Tibial artery (tissue), 4 donors: ENCODE results near the gene CNN3.
A peak's percentile ranks its signal among the peaks of the same experiment; 100 is the strongest.

Experiments used
- DNase-seq, 2 donors: peaks; one replicate each; pipeline ENCODE4 v3.0.0-alpha.2; 2019
- H3K27ac ChIP-seq, 2 donors: fragments of 200-600 bp; sonication (generic) in 1 of 2; 1 replicate in 1 of 2; 2 replicates in 1 of 2; pipeline ENCODE4 v1.5.1; 2018 to 2019; ENCODE audit warnings: mild to moderate bottlenecking in 1 of 2
- H3K27me3 ChIP-seq, 2 donors: fragments of 200-600 bp; sonication (generic) in 1 of 2; one replicate each; pipeline versions ENCODE4 v1.5.1 to v1.6.0; 2016 to 2019
- H3K36me3 ChIP-seq, 3 donors: fragments of 200-600 bp; sonication (generic) in 2 of 3; one replicate each; pipeline ENCODE4 v1.5.1; 2016 to 2019; ENCODE audit warnings: mild to moderate bottlenecking in 2 of 3
- H3K4me1 ChIP-seq, 4 donors: fragments of 200-600 bp; sonication (generic) in 2 of 4; 1 replicate in 3 of 4; 2 replicates in 1 of 4; pipeline ENCODE4 v1.5.1; 2016 to 2019
- H3K4me3 ChIP-seq, 2 donors: fragments of 200-600 bp; sonication (generic) in 1 of 2; 1 replicate in 1 of 2; 2 replicates in 1 of 2; pipeline ENCODE4 v1.5.1; 2018 to 2019; ENCODE audit warnings: mild to moderate bottlenecking in 2 of 2
- H3K9me3 ChIP-seq, 3 donors: fragments of 200-600 bp; sonication (generic) in 1 of 3; one replicate each; pipeline ENCODE4 v1.5.1; 2016 to 2019
- intact Hi-C: fragments of 100-400 bp; cut with DNase I; formaldehyde crosslinking; loops from one replicate; pipeline ENCODE4 v1.15.0; 2023; ENCODE audit warnings: low total_unique reads
- TF ChIP-seq, protein P1 (sequence below), 2 experiments: fragments of 200-600 bp in 1 of 2; fragments of 450-650 bp in 1 of 2; IDR thresholded peaks; one replicate each; pipeline ENCODE4 v1.5.1; 2017 to 2019; ENCODE audit warnings: antibody characterized with exemption in 2 of 2, mild to moderate bottlenecking in 1 of 2, moderate library complexity in 1 of 2

Gene CNN3

DNA sequence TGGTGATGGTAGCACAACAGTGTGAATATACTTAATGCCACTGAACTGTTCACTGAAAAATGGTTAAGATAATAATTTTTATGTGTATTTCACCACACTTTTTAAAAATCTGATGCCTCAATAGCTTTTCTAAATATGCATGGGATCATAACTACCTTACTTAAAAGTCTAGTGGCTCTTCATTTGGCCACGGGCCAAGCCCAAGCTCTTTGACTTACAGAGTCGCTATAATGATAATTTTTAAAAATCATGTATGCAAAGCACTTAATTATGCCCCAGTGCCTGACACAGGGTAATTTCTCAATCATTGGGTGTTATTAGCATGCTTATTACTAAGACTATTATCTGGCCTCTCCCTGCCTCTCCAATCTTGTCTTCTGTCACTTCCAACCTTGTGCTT is 7.6 kb upstream of the CNN3 start:
- TF ChIP-seq, protein P1, sequence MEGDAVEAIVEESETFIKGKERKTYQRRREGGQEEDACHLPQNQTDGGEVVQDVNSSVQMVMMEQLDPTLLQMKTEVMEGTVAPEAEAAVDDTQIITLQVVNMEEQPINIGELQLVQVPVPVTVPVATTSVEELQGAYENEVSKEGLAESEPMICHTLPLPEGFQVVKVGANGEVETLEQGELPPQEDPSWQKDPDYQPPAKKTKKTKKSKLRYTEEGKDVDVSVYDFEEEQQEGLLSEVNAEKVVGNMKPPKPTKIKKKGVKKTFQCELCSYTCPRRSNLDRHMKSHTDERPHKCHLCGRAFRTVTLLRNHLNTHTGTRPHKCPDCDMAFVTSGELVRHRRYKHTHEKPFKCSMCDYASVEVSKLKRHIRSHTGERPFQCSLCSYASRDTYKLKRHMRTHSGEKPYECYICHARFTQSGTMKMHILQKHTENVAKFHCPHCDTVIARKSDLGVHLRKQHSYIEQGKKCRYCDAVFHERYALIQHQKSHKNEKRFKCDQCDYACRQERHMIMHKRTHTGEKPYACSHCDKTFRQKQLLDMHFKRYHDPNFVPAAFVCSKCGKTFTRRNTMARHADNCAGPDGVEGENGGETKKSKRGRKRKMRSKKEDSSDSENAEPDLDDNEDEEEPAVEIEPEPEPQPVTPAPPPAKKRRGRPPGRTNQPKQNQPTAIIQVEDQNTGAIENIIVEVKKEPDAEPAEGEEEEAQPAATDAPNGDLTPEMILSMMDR (IDR thresholded peaks at IDR 0.05) = no peak
- no peak overlapping the region for H3K4me3 ChIP-seq
- peaks cover 0 to 22% (median 14%) of the 10 kb centered on the region in 3 donors for H3K36me3 ChIP-seq
- intact Hi-C loops = no loop called here
- H3K4me1 ChIP-seq = peaks cover 0 to 50% (median 15%) of the 10 kb centered on the region in 4 donors
- no peaks in the 10 kb centered on the region for H3K9me3 ChIP-seq
- no peaks in the 10 kb centered on the region for H3K27me3 ChIP-seq
- DNase-seq = no peak
- H3K27ac ChIP-seq = no peak overlapping the region

DNA sequence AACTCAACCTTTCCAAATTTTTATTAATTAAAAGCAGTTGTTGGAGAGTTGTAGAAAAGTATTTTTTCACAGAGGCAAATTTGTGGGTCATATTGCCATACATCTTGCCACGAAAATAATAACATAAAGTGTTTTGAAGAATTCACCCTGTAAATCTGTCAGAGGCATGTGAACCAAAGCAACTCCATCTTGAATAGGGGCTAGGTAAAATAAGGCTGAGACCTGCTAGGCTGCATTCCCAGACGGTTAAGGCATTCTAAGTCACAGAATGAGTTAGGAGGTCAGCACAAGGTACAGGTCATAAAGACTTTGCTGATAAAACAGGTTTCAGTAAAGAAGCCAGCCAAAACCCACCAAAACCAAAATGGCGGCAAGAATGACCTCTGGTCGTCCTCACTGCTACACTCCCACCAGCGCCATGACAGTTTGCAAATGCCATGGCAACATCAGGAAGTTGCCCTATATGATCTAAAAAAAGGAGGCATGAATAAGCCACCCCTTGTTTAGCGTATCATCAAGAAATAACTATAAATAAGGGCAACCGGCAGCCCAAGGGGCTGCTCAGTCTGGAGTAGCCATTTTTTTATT is 4.4 kb upstream of the CNN3 start:
- TF ChIP-seq, protein P1 (IDR thresholded peaks at IDR 0.05) = no peak
- Histone ChIP-seq H3K4me3 (no peak overlapping the region), H3K9me3 (no peaks in the 10 kb centered on the region), H3K27ac (no peak overlapping the region), H3K4me1 (peaks cover 0 to 38% (median 28%) of the 10 kb centered on the region in 4 donors), H3K27me3 (no peaks in the 10 kb centered on the region), H3K36me3 (peaks cover 0 to 24% (median 14%) of the 10 kb centered on the region in 3 donors)
- no peak for DNase-seq
- intact Hi-C loops = no loop called here

DNA sequence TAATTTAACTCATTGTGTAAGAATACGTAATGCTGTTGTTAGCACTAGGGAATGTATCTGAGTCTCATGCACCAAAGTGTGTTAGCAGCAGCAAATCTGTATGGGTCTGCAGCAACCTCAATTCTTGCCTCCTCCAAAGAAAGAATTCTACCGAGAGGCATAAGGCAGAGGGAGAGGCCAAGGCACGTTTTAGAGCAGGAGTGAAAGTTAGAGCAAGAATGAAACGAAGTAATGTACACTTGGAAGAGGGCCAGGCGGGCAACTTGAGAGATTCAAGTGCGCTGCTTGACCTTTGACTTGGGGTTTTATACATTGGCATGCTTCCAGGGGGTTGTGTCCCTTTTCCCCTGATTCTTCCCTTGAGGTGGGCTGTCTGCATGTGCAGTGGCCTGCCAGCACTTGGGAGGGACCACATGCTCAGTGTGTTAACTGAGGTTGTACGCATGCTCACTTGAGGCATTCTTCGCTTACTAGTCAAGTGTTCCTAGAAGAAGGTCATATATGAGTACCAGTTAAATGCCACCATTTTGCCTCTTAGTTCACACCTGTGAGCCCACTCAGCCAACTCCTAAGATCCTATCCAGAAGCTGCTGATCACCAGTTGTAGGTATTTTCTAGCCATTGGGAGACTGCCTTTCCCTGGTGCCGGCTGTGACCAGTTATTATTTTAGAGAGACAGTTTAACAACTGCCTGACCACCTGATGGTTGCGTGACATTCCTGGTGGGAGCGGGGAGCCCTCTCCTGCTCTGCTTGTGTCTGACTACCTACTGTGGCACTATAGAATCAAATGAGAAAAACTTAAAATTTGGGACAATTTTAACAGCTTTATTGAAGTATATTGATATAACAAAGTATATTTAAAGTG is 2.7 kb upstream of the CNN3 start:
- H3K27me3 ChIP-seq = no peaks in the 10 kb centered on the region
- H3K4me3 ChIP-seq = peak overlapping the region; percentile 86 to 93
- peak overlapping the region; percentile 99 for H3K27ac ChIP-seq
- H3K4me1 ChIP-seq = peaks cover 0 to 33% (median 26%) of the 10 kb centered on the region in 4 donors
- no peak for DNase-seq
- H3K36me3 ChIP-seq = peaks cover 0 to 24% (median 14%) of the 10 kb centered on the region in 3 donors
- no peaks in the 10 kb centered on the region for H3K9me3 ChIP-seq
- intact Hi-C loops = loop anchor here (5.0 kb wide), 1 partner anchor 103 kb away; no protein-coding TSS in a partner anchor
- TF ChIP-seq, protein P1 (IDR thresholded peaks at IDR 0.05) = no peak

DNA sequence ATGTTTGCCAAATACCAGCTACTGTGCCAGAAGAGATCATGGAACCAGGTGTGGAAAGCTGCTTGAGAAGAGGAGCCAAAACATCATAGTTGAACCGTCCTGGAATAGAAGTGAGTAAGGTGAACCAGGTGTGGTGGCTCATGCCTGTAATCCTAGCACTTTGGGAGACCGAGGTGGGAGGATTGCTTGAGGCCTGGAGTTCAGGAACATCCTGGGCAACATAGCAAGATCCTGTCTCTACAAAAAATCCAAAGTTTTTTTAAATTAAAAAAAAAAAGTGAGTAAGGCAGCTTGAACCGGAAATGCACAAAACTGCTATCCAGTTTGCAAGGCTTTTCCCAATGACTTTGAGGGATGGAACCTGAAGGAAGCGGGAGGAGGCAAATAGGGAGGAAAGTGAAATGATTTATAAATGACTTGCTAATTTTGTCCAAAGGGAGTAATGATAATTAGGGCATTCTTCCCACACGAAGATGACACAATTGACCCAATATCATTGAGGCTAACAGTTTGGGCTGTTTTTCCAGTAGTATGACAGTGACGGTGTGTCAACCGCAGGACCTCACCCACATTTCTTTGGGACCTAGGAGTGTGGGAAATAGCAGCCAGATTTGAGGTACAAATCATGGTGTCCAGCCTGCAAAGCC is 1.5 kb upstream of the CNN3 start:
- peak overlapping the region; percentile 99 for H3K27ac ChIP-seq
- DNase-seq = no peak
- no peaks in the 10 kb centered on the region for H3K9me3 ChIP-seq
- intact Hi-C loops = loop anchor here (5.0 kb wide), 1 partner anchor 104 kb away; no protein-coding TSS in a partner anchor
- peaks cover 0 to 21% (median 11%) of the 10 kb centered on the region in 3 donors for H3K36me3 ChIP-seq
- TF ChIP-seq, protein P1 (IDR thresholded peaks at IDR 0.05) = no peak
- H3K4me1 ChIP-seq = peaks cover 0 to 45% (median 36%) of the 10 kb centered on the region in 4 donors
- H3K4me3 ChIP-seq = peak overlapping the region; percentile 86 to 93
- no peaks in the 10 kb centered on the region for H3K27me3 ChIP-seq

DNA sequence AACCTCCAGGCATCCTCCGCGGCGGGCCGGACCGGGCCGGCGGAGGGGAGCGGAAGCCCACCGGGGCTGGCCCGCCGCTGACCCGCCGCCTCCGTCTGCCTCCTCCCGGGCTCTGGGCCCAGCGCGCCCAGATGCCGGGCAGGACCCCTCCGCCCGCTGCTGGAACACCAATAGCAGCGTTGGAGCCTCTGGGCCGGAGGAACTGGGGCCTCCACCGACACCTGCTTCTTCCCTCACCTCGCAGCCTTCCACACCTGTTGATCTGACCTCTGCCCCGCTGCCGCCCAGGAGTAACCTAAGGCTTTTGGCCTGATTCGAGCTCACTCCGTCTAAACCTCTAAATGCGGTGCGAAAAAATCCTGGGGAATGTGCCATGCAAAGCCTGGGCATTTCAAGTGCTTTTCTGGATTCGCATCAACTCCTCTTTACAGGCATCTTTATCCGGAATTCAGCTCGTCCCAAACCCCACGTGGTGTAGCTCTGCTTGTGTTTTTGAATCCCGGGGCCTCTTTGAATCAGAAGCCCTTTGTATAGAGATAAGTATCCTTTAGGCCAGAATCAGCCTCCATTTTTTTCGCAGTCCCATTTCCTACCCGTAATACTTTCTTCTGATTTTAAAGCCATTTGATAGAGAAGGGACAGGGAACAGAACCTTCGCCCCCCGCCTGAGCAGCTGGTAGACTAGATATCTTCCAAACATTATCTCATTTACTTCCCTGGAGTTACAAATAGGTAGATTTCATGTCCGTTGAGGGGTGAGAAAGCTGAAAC is 680 bp upstream of the CNN3 start:
- no peaks in the 10 kb centered on the region for H3K9me3 ChIP-seq
- peak overlapping the region; percentile 99 for H3K27ac ChIP-seq
- TF ChIP-seq, protein P1 (IDR thresholded peaks at IDR 0.05) = no peak
- H3K4me1 ChIP-seq = peaks cover 0 to 53% (median 38%) of the 10 kb centered on the region in 4 donors
- peaks cover 0 to 14% (median 3%) of the 10 kb centered on the region in 3 donors for H3K36me3 ChIP-seq
- intact Hi-C loops = loop anchor here (5.0 kb wide), 1 partner anchor 105 kb away; no protein-coding TSS in a partner anchor
- H3K27me3 ChIP-seq = no peaks in the 10 kb centered on the region
- H3K4me3 ChIP-seq = peak overlapping the region; percentile 86 to 93
- peak in 1 of 2 donors; percentile 41 for DNase-seq
